Erythroblast (primary cell): ENCODE data around the gene RAET1G.
"Not testable (repeated sequence)": the region's sequence is repeated elsewhere in the genome, so short reads cannot be mapped to it uniquely, and the experiment has no call there.

Experiments
- DNase-seq, 2 experiments: peaks; one replicate each; lab custom pipeline; 2025; lab: John Stamatoyannopoulos, UW
- GATA1 ChIP-seq: IDR thresholded peaks from 2 replicates; pipeline ENCODE4 v1.6.1; 2011; ENCODE audit warnings: low read depth, mild to moderate bottlenecking, control low read depth, low read length, moderate library complexity
- POLR2A ChIP-seq: IDR thresholded peaks from 2 replicates; pipeline ENCODE4 v1.6.1; 2011; ENCODE audit warnings: mild to moderate bottlenecking, low read length

RAET1G gene

GRCh38 chr6:149942461-149942829, 19.5 kb upstream of the RAET1G start:
- TF ChIP-seq GATA1 (no peak), POLR2A (no peak)
- no peak for DNase-seq

- peak; percentile 81 to 90 for DNase-seq
Observed at GRCh38 chr6:149941583-149942460, 18.9 kb upstream of the RAET1G start, which contains the start of gene ULBP2. ULBP2 (plus strand) TSS chr6:149942014; CDS start chr6:149942073, 59 bp downstream.

GRCh38 chr6:149940672-149940982, 17.7 kb upstream of the RAET1G start:
- TF ChIP-seq POLR2A (no peak), GATA1 (no peak)
- no peak for DNase-seq

More at GRCh38 chr6:149941583-149942460, 18.9 kb upstream of the RAET1G start, which contains the start of gene ULBP2:
- TF ChIP-seq POLR2A (no peak), GATA1 (no peak)

GRCh38 chr6:149939909-149940671, 17.2 kb upstream of the RAET1G start:
- TF ChIP-seq GATA1 (no peak), POLR2A (no peak)
- no peak for DNase-seq

GRCh38 chr6:149939356-149939648, 16.4 kb upstream of the RAET1G start:
- no peak for DNase-seq
- no peak for TF ChIP-seq GATA1

- TF ChIP-seq GATA1: no peak
- no peak for TF ChIP-seq POLR2A
- no peak for DNase-seq
Observed at GRCh38 chr6:149938571-149939355, 15.8 kb upstream of the RAET1G start.

GRCh38 chr6:149938013-149938570, 15.2 kb upstream of the RAET1G start:
- DNase-seq: not testable (repeated sequence)

GRCh38 chr6:149936743-149937142, 13.8 kb upstream of the RAET1G start:
- TF ChIP-seq POLR2A: no peak
- no peak for TF ChIP-seq GATA1
- DNase-seq: no peak

- no peak for DNase-seq
- no peak for TF ChIP-seq POLR2A
- no peak for TF ChIP-seq GATA1
Observed at GRCh38 chr6:149935668-149936067, 12.7 kb upstream of the RAET1G start.

- DNase-seq: no peak
- TF ChIP-seq GATA1 (no peak), POLR2A (no peak)
Observed at GRCh38 chr6:149935246-149935645, 12.3 kb upstream of the RAET1G start.

- TF ChIP-seq POLR2A (no peak), GATA1 (no peak)
- peak; percentile 70 to 85 for DNase-seq
Observed at GRCh38 chr6:149934249-149935156, 11.6 kb upstream of the RAET1G start.

- no peak for TF ChIP-seq POLR2A
- no peak for TF ChIP-seq GATA1
- no peak for DNase-seq
Observed at GRCh38 chr6:149933461-149933860, 10.5 kb upstream of the RAET1G start.

- no peak for DNase-seq
- no peak for TF ChIP-seq GATA1
- no peak for TF ChIP-seq POLR2A
Observed at GRCh38 chr6:149933036-149933435, 10.1 kb upstream of the RAET1G start.
